ENCODE results near the gene CYP2W1. TPM values are rescaled to one million over a fixed set of nuclear protein-coding genes. Genes with fewer than 3 reads are reported as not detected.

CYP2W1 gene
- total and polyA plus RNA-seq, 4 donors: 0.05 to 8.1 TPM; not detected in 2

- Histone ChIP-seq H3K27ac (ENCODE audit: low read depth in 1 of 2, low read length in 1 of 2) (peak overlapping the region; percentile 44 to 52), H3K4me3 (no peak overlapping the region), H3K4me1 (ENCODE audit: control insufficient read depth in 5 of 5, insufficient read depth in 5 of 5, low read length in 5 of 5) (peaks cover 0 to 9% (median 3%) of the 10 kb centered on the region in 5 donors), H3K27me3 (ENCODE audit: control insufficient read depth in 3 of 3, insufficient read depth in 3 of 3, low read length in 2 of 3) (peaks cover 0 to 4% (median 0%) of the 10 kb centered on the region in 3 donors), H3K36me3 (ENCODE audit: control insufficient read depth in 4 of 4, insufficient read depth in 4 of 4, low read length in 4 of 4) (peaks cover 6 to 25% (median 12%) of the 10 kb centered on the region in 4 donors), H3K9ac (ENCODE audit: insufficient read depth in 1 of 2, low read length in 2 of 2) (no peak overlapping the region), H3K9me3 (ENCODE audit: control insufficient read depth in 4 of 4, insufficient read depth in 3 of 4, low read length in 3 of 4) (peaks cover 0 to 4% (median 0%) of the 10 kb centered on the region in 4 donors)
- 33 to 40% methylated on average over 27 of the region's 27 CpGs for whole genome bisulfite sequencing, 2 donors
- no peak for TF ChIP-seq CTCF (IDR thresholded peaks at IDR 0.05; ENCODE audit: control extremely low read depth, extremely low read depth)
- ATAC-seq (ENCODE audit: insufficient read depth, low FRiP score): peak; percentile 27
- DNase-seq: peak in 1 of 3 donors; percentile 15
Observed at GRCh38 chr7:964401-965231, 18.4 kb upstream of the CYP2W1 start.

- no peak for DNase-seq
- H3K27ac ChIP-seq (ENCODE audit: low read depth in 1 of 2, low read length in 1 of 2): no peak overlapping the region
- H3K4me1 ChIP-seq (ENCODE audit: control insufficient read depth in 5 of 5, insufficient read depth in 5 of 5, low read length in 5 of 5): peaks cover 0 to 12% (median 3%) of the 10 kb centered on the region in 5 donors
- H3K4me3 ChIP-seq: no peak overlapping the region
- no peak overlapping the region for H3K9ac ChIP-seq (ENCODE audit: insufficient read depth in 1 of 2, low read length in 2 of 2)
- WGBS, 2 donors: 80 to 87% methylated on average over 22 of the region's 22 CpGs
- no peak for ATAC-seq (ENCODE audit: insufficient read depth, low FRiP score)
- H3K36me3 ChIP-seq (ENCODE audit: control insufficient read depth in 4 of 4, insufficient read depth in 4 of 4, low read length in 4 of 4): peaks cover 6 to 31% (median 21%) of the 10 kb centered on the region in 4 donors
- H3K27me3 ChIP-seq (ENCODE audit: control insufficient read depth in 3 of 3, insufficient read depth in 3 of 3, low read length in 2 of 3): no peaks in the 10 kb centered on the region
- no peak for TF ChIP-seq CTCF (IDR thresholded peaks at IDR 0.05; ENCODE audit: control extremely low read depth, extremely low read depth)
- H3K9me3 ChIP-seq (ENCODE audit: control insufficient read depth in 4 of 4, insufficient read depth in 3 of 4, low read length in 3 of 4): peaks cover 0 to 4% (median 0%) of the 10 kb centered on the region in 4 donors
Observed at GRCh38 chr7:966291-967069, 16.5 kb upstream of the CYP2W1 start.

GRCh38 chr7:967361-968082, 15.5 kb upstream of the CYP2W1 start:
- H3K27me3 ChIP-seq (ENCODE audit: control insufficient read depth in 3 of 3, insufficient read depth in 3 of 3, low read length in 2 of 3): no peaks in the 10 kb centered on the region
- WGBS, 2 donors: 93% methylated on average over 39 of the region's 39 CpGs
- peaks cover 0 to 15% (median 3%) of the 10 kb centered on the region in 5 donors for H3K4me1 ChIP-seq (ENCODE audit: control insufficient read depth in 5 of 5, insufficient read depth in 5 of 5, low read length in 5 of 5)
- H3K9me3 ChIP-seq (ENCODE audit: control insufficient read depth in 4 of 4, insufficient read depth in 3 of 4, low read length in 3 of 4): peaks cover 0 to under 1% (median 0%) of the 10 kb centered on the region in 4 donors
- H3K27ac ChIP-seq (ENCODE audit: low read depth in 1 of 2, low read length in 1 of 2): no peak overlapping the region
- DNase-seq: no peak
- TF ChIP-seq CTCF (IDR thresholded peaks at IDR 0.05; ENCODE audit: control extremely low read depth, extremely low read depth): no peak
- no peak overlapping the region for H3K9ac ChIP-seq (ENCODE audit: insufficient read depth in 1 of 2, low read length in 2 of 2)
- no peak for ATAC-seq (ENCODE audit: insufficient read depth, low FRiP score)
- H3K36me3 ChIP-seq (ENCODE audit: control insufficient read depth in 4 of 4, insufficient read depth in 4 of 4, low read length in 4 of 4): peaks cover 9 to 37% (median 25%) of the 10 kb centered on the region in 4 donors
- H3K4me3 ChIP-seq: no peak overlapping the region
